CD4-positive, alpha-beta T cell treated with Interleukin-4 for 4 hours (primary cell): ENCODE measurements around the gene REEP1.
"Not testable (repeated sequence)": the region's sequence is repeated elsewhere in the genome, so short reads cannot be mapped to it uniquely, and the experiment has no call there.

Experiments used
- DNase-seq: peaks from one replicate; pipeline ENCODE4 v3.0.0-alpha.2; 2020

REEP1 gene

GRCh38 chr2:86337244-86337835 is at the start of gene REEP1:
TSS of gene REEP1 (minus strand) at chr2:86337626. CDS start at chr2:86337510, 116 bp downstream.
- DNase-seq: no peak

GRCh38 chr2:86383844-86384243 is 46.4 kb upstream of the REEP1 start:
- no peak for DNase-seq

GRCh38 chr2:86382698-86383097 is 45.3 kb upstream of the REEP1 start:
- no peak for DNase-seq

- DNase-seq: no peak
Observed at GRCh38 chr2:86382108-86382507, 44.7 kb upstream of the REEP1 start.

- DNase-seq: no peak
Observed at GRCh38 chr2:86378469-86378868, 41.0 kb upstream of the REEP1 start.

- DNase-seq: no peak
Observed at GRCh38 chr2:86375623-86376022, 38.2 kb upstream of the REEP1 start.

- DNase-seq: no peak
Observed at GRCh38 chr2:86372641-86373502, 35.4 kb upstream of the REEP1 start.

- no peak for DNase-seq
Observed at GRCh38 chr2:86372133-86372532, 34.7 kb upstream of the REEP1 start.

- DNase-seq: no peak
Observed at GRCh38 chr2:86371527-86371926, 34.1 kb upstream of the REEP1 start.

GRCh38 chr2:86370579-86370978 is 33.2 kb upstream of the REEP1 start:
- DNase-seq: no peak

GRCh38 chr2:86368161-86368824 is 30.9 kb upstream of the REEP1 start:
- peak; percentile 14 for DNase-seq

- no peak for DNase-seq
Observed at GRCh38 chr2:86367499-86367777, 30.0 kb upstream of the REEP1 start.

- DNase-seq: no peak
Observed at GRCh38 chr2:86366651-86367498, 29.4 kb upstream of the REEP1 start.

- no peak for DNase-seq
Observed at GRCh38 chr2:86364894-86365293, 27.5 kb upstream of the REEP1 start.

- DNase-seq: no peak
Observed at GRCh38 chr2:86360776-86361175, 23.4 kb upstream of the REEP1 start.

GRCh38 chr2:86358957-86359356 is 21.5 kb upstream of the REEP1 start:
- DNase-seq: no peak

- DNase-seq: no peak
Observed at GRCh38 chr2:86357392-86357963, 20.1 kb upstream of the REEP1 start.

- DNase-seq: no peak
Observed at GRCh38 chr2:86352727-86353221, 15.3 kb upstream of the REEP1 start.

GRCh38 chr2:86352137-86352726 is 14.8 kb upstream of the REEP1 start:
- DNase-seq: no peak

GRCh38 chr2:86350751-86351150 is 13.3 kb upstream of the REEP1 start:
- no peak for DNase-seq

- DNase-seq: no peak
Observed at GRCh38 chr2:86347401-86347800, 10.0 kb upstream of the REEP1 start.

- DNase-seq: not testable (repeated sequence)
Observed at GRCh38 chr2:86345783-86346370, 8.5 kb upstream of the REEP1 start.
